ENCODE measurements around the gene PARD3B. TPM values are rescaled to one million over a fixed set of nuclear protein-coding genes. Genes with fewer than 3 reads are reported as not detected.

Gene PARD3B
- total and polyA plus RNA-seq, 2 of the 8 experiments (the other 6 are each of a cell fraction or from before 2014, with no cell fraction given) = 1.2 to 5.7 TPM

GRCh38 chr2:204862809-204863208 is 317.5 kb downstream of the PARD3B start:
- Histone ChIP-seq H2BK15ac (ENCODE audit: low read length) (no peak overlapping the region), H3K79me1 (ENCODE audit: low read depth, low read length) (no peaks in the 10 kb centered on the region), H3K9ac (replicated peaks in 1 of 4; ENCODE audit: extremely low read depth in 1 of 4, low read depth in 3 of 4, low read length in 3 of 4) (no peak overlapping the region), H2BK20ac (ENCODE audit: low read length) (0 out of 2 replicates have a peak overlapping the region, but pooled peaks have one; percentile 56), H4K8ac (ENCODE audit: extremely low read depth, insufficient read depth, low read length) (no peak overlapping the region), H4K91ac (replicated peaks; ENCODE audit: insufficient read length, low read length) (no peak overlapping the region), H4K5ac (ENCODE audit: insufficient read length, low read depth, low read length) (no peak overlapping the region), H3K9me3 (ENCODE audit: insufficient read depth in 2 of 2, low read depth in 1 of 2, low read length in 1 of 2) (no peaks in the 10 kb centered on the region), H4K20me1 (replicated peaks in 1 of 2; ENCODE audit: control insufficient read depth in 1 of 2, insufficient read depth in 2 of 2, low read length in 2 of 2) (no peaks in the 10 kb centered on the region), H3K4me1 (replicated peaks in 1 of 4; ENCODE audit: control insufficient read depth in 3 of 4, insufficient read depth in 4 of 4, low read length in 3 of 4) (peaks cover 0 to 2% (median 0%) of the 10 kb centered on the region in 4 experiments; a peak in 2 of 7 replicates), H3K79me2 (ENCODE audit: control insufficient read depth in 1 of 2, insufficient read depth in 2 of 2, low read length in 2 of 2) (no peaks in the 10 kb centered on the region), H3K36me3 (ENCODE audit: control insufficient read depth in 2 of 4, insufficient read depth in 4 of 4, low read length in 3 of 4) (no peaks in the 10 kb centered on the region), H3K4ac (replicated peaks; ENCODE audit: insufficient read length, low read depth, low read length) (no peak overlapping the region), H2AFZ (ENCODE audit: low read length) (no peak overlapping the region), H3K27ac (ENCODE audit: low read depth, low read length) (no peak overlapping the region), H3K18ac (ENCODE audit: extremely low read depth, low read length) (no peak overlapping the region), H3K23me2 (ENCODE audit: low read depth, low read length) (no peaks in the 10 kb centered on the region; the same call in 1 of the 2 replicates), H3K4me2 (ENCODE audit: insufficient read depth in 1 of 2, low read depth in 2 of 2, low read length in 2 of 2) (no peak overlapping the region), H2AK5ac (ENCODE audit: low read depth, low read length) (no peak overlapping the region), H3K56ac (replicated peaks; ENCODE audit: insufficient read length, low read depth, low read length) (no peak overlapping the region), H2BK120ac (replicated peaks; ENCODE audit: low read depth, low read length) (no peak overlapping the region), H3K23ac (ENCODE audit: insufficient read length) (no peak overlapping the region), H3K27me3 (replicated peaks in 1 of 4; ENCODE audit: control insufficient read depth in 3 of 4, extremely low read depth in 1 of 4, insufficient read depth in 3 of 4, low read length in 3 of 4) (no peaks in the 10 kb centered on the region), H2BK12ac (ENCODE audit: low read depth, low read length) (peak overlapping the region; percentile 27; the same call in 1 of the 2 replicates), H2BK5ac (ENCODE audit: low read depth, low read length) (no peak overlapping the region), H3K14ac (ENCODE audit: insufficient read length) (no peak overlapping the region), H3K4me3 (ENCODE audit: extremely low read depth in 1 of 4, insufficient read depth in 2 of 4, low read depth in 3 of 4, low read length in 4 of 4) (no peak overlapping the region)
- 93% methylated on average over 7 of the region's 7 CpGs; no CpG with 5 or more reads in 1 of the 2 experiments for whole genome bisulfite sequencing, 2 experiments (ENCODE audit: extremely low coverage in 1 of 2, insufficient coverage in 1 of 2, insufficient read length in 1 of 2, insufficient replicate concordance in 2 of 2, low coverage in 1 of 2, low lambda C conversion rate in 2 of 2, missing lambda C conversion rate in 1 of 2)
- DNase-seq (ENCODE audit: low read depth in 1 of 2, low spot score in 2 of 2) (no peak), FAIRE-seq (no peak)
- POLR2A ChIA-PET (ENCODE audit: partially characterized antibody) = no interaction called here
- CTCF ChIA-PET (ENCODE audit: partially characterized antibody) = no interaction called here

Data from H1 (cell line).